GM21723 (cell line): ENCODE results near the gene CCND2.

ENCODE experiments used
- ATAC-seq: cut with Tn5 transposase; IDR thresholded peaks from one replicate; pipeline ENCODE4 v1.9.1; 2021; ENCODE audit warnings: mild to moderate bottlenecking, moderate library complexity; ENCODE audit not compliant: unreplicated experiment

Gene CCND2

GRCh38 chr12:4289231-4289878 lies 15.8 kb downstream of the CCND2 start:
- ATAC-seq = no peak

- no peak for ATAC-seq
Observed at GRCh38 chr12:4289998-4290790, 16.6 kb downstream of the CCND2 start.

- no peak for ATAC-seq
Observed at GRCh38 chr12:4292341-4293073, 18.9 kb downstream of the CCND2 start.

GRCh38 chr12:4293299-4293965 lies 19.9 kb downstream of the CCND2 start:
- ATAC-seq = no peak

- ATAC-seq = no peak
Observed at GRCh38 chr12:4293966-4294505, 20.5 kb downstream of the CCND2 start.

- no peak for ATAC-seq
Observed at GRCh38 chr12:4296751-4297150, 23.2 kb downstream of the CCND2 start.

- ATAC-seq = no peak
Observed at GRCh38 chr12:4297617-4298016, 24.1 kb downstream of the CCND2 start.

- ATAC-seq = no peak
Observed at GRCh38 chr12:4300883-4301282, 27.3 kb downstream of the CCND2 start.

- no peak for ATAC-seq
Observed at GRCh38 chr12:4301932-4302501, 28.5 kb downstream of the CCND2 start.

GRCh38 chr12:4302881-4303280 lies 29.3 kb downstream of the CCND2 start:
- no peak for ATAC-seq

GRCh38 chr12:4303750-4304149 lies 30.2 kb downstream of the CCND2 start:
- ATAC-seq = no peak

GRCh38 chr12:4307593-4308333 lies 34.2 kb downstream of the CCND2 start:
- ATAC-seq = no peak

- no peak for ATAC-seq
Observed at GRCh38 chr12:4308334-4308950, 34.9 kb downstream of the CCND2 start.

- ATAC-seq = no peak
Observed at GRCh38 chr12:4311776-4312175, 38.2 kb downstream of the CCND2 start.

- no peak for ATAC-seq
Observed at GRCh38 chr12:4312251-4312650, 38.7 kb downstream of the CCND2 start.

GRCh38 chr12:4320497-4320852 lies 46.9 kb downstream of the CCND2 start:
- ATAC-seq = peak; percentile 35

GRCh38 chr12:4320853-4321701 lies 47.5 kb downstream of the CCND2 start, which contains the start of gene TIGAR:
Gene TIGAR (plus strand): TSS chr12:4321213. CDS start chr12:4321272, 59 bp downstream.
- ATAC-seq = peak; percentile 92

- ATAC-seq = no peak
Observed at GRCh38 chr12:4322726-4323125, 49.2 kb downstream of the CCND2 start.
